Measurements from ENCODE around the gene KCNQ5. TPM values are rescaled to one million over a fixed set of nuclear protein-coding genes. Genes with fewer than 3 reads are reported as not detected.

Gene KCNQ5
- total RNA-seq, 1 donor from 2014 or later, result 0.08 TPM

DNA sequence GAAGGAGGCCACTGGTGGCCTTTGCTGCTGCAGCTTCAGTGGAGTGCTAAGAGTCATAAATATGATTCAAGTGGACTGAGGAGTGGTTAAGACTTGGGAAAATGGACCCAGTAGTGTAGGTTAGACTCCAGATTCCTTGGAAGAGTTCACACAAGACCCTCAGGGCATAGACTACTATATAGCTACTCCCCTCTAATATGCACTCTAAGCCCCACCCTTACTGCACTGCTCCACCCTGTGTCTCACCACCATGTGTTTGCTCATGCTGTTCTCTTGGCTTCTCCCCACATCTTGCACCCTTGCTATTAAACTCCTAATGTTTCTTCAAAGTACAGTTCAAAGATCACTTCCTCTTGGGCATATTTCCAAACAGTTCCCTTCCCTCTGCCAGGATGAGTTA is 5.7 kb downstream of the KCNQ5 start:
- H3K27me3 Mint-ChIP-seq (ENCODE audit: unreplicated experiment), result peaks cover 5% of the 10 kb centered on the region
- no peaks in the 10 kb centered on the region for H3K4me1 Mint-ChIP-seq (ENCODE audit: unreplicated experiment)
- H3K9me3 Mint-ChIP-seq (ENCODE audit: unreplicated experiment), result no peaks in the 10 kb centered on the region

DNA sequence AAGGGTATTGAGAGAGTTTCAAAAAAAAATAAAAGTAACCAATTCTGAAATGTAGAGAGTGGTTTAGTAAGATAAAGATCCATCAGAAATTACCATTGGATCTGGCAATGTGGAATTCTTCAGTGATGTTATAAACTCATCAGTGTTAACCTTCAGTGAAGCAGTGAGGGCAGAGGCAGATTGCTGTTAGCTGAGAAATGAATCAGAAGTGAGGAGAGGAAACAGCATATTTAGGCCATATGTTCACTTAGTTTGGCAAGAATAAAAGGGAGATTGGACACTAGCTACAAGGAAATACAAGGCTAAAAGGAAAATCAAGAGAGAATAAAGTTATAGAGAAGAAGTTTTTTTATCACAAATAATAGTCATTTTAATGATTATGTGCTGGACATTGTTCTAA is 9.6 kb downstream of the KCNQ5 start:
- Mint-ChIP-seq H3K27ac (ENCODE audit: unreplicated experiment) (no peak overlapping the region), H3K4me3 (ENCODE audit: unreplicated experiment) (no peak overlapping the region), H3K36me3 (ENCODE audit: low read depth, unreplicated experiment) (no peaks in the 10 kb centered on the region), H3K9me3 (ENCODE audit: unreplicated experiment) (no peaks in the 10 kb centered on the region), H3K4me1 (ENCODE audit: unreplicated experiment) (no peaks in the 10 kb centered on the region), H3K27me3 (ENCODE audit: unreplicated experiment) (no peaks in the 10 kb centered on the region)
- DNase-seq (ENCODE audit: low spot score), result no peak
- TF ChIP-seq, protein P1, sequence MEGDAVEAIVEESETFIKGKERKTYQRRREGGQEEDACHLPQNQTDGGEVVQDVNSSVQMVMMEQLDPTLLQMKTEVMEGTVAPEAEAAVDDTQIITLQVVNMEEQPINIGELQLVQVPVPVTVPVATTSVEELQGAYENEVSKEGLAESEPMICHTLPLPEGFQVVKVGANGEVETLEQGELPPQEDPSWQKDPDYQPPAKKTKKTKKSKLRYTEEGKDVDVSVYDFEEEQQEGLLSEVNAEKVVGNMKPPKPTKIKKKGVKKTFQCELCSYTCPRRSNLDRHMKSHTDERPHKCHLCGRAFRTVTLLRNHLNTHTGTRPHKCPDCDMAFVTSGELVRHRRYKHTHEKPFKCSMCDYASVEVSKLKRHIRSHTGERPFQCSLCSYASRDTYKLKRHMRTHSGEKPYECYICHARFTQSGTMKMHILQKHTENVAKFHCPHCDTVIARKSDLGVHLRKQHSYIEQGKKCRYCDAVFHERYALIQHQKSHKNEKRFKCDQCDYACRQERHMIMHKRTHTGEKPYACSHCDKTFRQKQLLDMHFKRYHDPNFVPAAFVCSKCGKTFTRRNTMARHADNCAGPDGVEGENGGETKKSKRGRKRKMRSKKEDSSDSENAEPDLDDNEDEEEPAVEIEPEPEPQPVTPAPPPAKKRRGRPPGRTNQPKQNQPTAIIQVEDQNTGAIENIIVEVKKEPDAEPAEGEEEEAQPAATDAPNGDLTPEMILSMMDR (IDR thresholded peaks at IDR 0.05; ENCODE audit: unreplicated experiment), result no peak

More for the DNA sequence above, 5.7 kb downstream of the KCNQ5 start:
- H3K27ac Mint-ChIP-seq (ENCODE audit: unreplicated experiment), result no peak overlapping the region
- H3K36me3 Mint-ChIP-seq (ENCODE audit: low read depth, unreplicated experiment), result no peaks in the 10 kb centered on the region
- no peak overlapping the region for H3K4me3 Mint-ChIP-seq (ENCODE audit: unreplicated experiment)
- TF ChIP-seq, protein P1 (IDR thresholded peaks at IDR 0.05; ENCODE audit: unreplicated experiment), result no peak
- no peak for DNase-seq (ENCODE audit: low spot score)

DNA sequence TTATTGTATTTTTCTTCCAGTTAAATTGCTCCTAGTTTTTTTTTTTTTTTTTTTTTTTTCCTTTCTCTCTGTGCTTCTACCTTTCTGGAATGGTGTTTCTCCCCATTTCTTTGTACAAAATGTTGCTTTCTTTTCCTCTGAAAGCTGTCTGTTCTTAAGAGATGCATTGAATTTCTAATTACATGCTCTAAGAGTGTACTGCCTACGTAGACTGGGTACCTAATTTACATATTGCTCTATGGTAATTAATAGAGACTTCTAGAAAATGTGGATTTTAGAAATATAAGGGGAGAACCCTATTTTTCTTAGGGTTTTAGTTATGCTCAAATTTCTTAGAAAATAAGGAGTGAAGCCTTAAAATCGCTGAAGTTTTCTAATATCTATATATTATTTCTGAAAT is 13.8 kb downstream of the KCNQ5 start:
- Mint-ChIP-seq H3K27ac (ENCODE audit: unreplicated experiment) (no peak overlapping the region), H3K27me3 (ENCODE audit: unreplicated experiment) (peaks cover 2% of the 10 kb centered on the region), H3K4me1 (ENCODE audit: unreplicated experiment) (no peaks in the 10 kb centered on the region), H3K36me3 (ENCODE audit: low read depth, unreplicated experiment) (no peaks in the 10 kb centered on the region), H3K9me3 (ENCODE audit: unreplicated experiment) (no peaks in the 10 kb centered on the region), H3K4me3 (ENCODE audit: unreplicated experiment) (no peak overlapping the region)
- TF ChIP-seq, protein P1 (IDR thresholded peaks at IDR 0.05; ENCODE audit: unreplicated experiment), result no peak
- DNase-seq (ENCODE audit: low spot score), result no peak

DNA sequence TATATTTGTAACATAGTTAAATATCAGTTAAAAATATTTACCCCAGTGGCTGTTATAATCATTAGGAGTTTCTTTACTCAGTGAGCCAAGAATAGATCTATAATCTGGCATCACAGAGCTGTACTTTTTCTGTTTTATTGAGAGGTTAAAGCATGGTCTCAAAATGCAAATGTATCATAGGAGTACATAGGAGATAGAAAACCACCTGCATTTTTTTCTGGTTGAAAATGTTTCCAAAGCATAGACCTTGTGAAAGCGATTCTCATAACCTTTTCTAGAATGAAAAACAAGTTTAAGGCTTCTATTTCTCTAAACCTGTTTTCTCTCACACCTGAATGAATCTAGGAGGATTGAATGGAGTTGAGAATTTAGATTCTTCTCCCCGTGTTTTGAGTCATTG is 14.4 kb downstream of the KCNQ5 start:
- Mint-ChIP-seq H3K4me3 (ENCODE audit: unreplicated experiment) (no peak overlapping the region), H3K27me3 (ENCODE audit: unreplicated experiment) (peaks cover 2% of the 10 kb centered on the region), H3K4me1 (ENCODE audit: unreplicated experiment) (no peaks in the 10 kb centered on the region), H3K9me3 (ENCODE audit: unreplicated experiment) (no peaks in the 10 kb centered on the region), H3K36me3 (ENCODE audit: low read depth, unreplicated experiment) (no peaks in the 10 kb centered on the region), H3K27ac (ENCODE audit: unreplicated experiment) (no peak overlapping the region)
- DNase-seq (ENCODE audit: low spot score), result no peak
- TF ChIP-seq, protein P1 (IDR thresholded peaks at IDR 0.05; ENCODE audit: unreplicated experiment), result no peak

DNA sequence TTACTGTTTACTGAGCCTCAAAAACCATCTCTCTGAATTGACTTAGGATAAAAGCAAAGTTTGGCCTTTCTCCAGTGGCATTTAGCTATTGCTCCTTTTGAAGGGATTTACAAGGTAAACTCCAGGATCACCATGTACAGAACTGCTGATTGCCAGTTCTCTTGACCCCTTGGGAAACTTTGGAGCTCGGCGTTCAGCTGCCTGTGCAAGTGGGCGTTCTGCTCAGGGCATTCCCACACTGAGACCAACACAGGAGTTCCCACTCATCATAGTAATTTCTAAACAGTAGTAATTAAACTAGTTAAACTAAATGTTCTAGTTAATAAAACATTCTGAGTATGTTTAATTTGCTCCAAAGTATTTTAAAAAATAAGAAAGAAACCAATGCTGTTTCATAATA is 14.9 kb downstream of the KCNQ5 start:
- Mint-ChIP-seq H3K36me3 (ENCODE audit: low read depth, unreplicated experiment) (no peaks in the 10 kb centered on the region), H3K9me3 (ENCODE audit: unreplicated experiment) (no peaks in the 10 kb centered on the region), H3K27ac (ENCODE audit: unreplicated experiment) (no peak overlapping the region), H3K4me3 (ENCODE audit: unreplicated experiment) (no peak overlapping the region), H3K4me1 (ENCODE audit: unreplicated experiment) (no peaks in the 10 kb centered on the region), H3K27me3 (ENCODE audit: unreplicated experiment) (peaks cover 2% of the 10 kb centered on the region)
- no peak for DNase-seq (ENCODE audit: low spot score)
- TF ChIP-seq, protein P1 (IDR thresholded peaks at IDR 0.05; ENCODE audit: unreplicated experiment), result no peak

Data from endothelial cell (in vitro differentiated cells).